Measurements from ENCODE around the gene GJD3. TPM values are rescaled to one million over a fixed set of nuclear protein-coding genes. Genes with fewer than 3 reads are reported as not detected.
A peak's percentile ranks its signal among the peaks of the same experiment; 100 is the strongest.

Gene GJD3
- total RNA-seq, 1 donor from 2014 or later: 0.36 TPM

DNA sequence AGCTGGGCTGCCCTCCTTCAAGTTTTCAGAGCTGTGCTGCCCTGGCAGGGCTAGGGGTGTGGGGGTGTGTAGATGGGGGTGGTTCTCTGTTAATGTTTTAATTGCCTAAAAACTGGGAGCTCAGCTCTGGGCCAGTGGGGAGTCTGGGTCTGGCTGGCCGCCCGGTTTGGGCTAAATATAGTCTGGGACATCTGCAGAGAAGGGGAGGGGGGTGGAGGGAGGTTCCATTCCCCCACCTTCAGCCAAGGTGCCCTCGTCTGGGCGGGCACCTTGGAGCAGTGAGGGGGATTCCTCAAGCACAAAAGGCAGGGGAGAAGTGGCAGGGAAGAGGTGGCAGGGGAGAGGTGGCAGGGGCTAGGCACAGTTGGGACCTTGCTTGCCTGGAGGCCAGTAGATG is 42.6 kb downstream of the GJD3 start:
- H3K27ac Mint-ChIP-seq: no peak overlapping the region
- H3K4me3 Mint-ChIP-seq: peak overlapping the region; percentile 22
- TF ChIP-seq, protein P1, sequence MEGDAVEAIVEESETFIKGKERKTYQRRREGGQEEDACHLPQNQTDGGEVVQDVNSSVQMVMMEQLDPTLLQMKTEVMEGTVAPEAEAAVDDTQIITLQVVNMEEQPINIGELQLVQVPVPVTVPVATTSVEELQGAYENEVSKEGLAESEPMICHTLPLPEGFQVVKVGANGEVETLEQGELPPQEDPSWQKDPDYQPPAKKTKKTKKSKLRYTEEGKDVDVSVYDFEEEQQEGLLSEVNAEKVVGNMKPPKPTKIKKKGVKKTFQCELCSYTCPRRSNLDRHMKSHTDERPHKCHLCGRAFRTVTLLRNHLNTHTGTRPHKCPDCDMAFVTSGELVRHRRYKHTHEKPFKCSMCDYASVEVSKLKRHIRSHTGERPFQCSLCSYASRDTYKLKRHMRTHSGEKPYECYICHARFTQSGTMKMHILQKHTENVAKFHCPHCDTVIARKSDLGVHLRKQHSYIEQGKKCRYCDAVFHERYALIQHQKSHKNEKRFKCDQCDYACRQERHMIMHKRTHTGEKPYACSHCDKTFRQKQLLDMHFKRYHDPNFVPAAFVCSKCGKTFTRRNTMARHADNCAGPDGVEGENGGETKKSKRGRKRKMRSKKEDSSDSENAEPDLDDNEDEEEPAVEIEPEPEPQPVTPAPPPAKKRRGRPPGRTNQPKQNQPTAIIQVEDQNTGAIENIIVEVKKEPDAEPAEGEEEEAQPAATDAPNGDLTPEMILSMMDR (conservative IDR thresholded peaks at IDR 0.05): no peak
- H3K36me3 Mint-ChIP-seq: no peaks in the 10 kb centered on the region
- DNase-seq (ENCODE audit: extremely low spot score, unreplicated experiment): no peak
- no peaks in the 10 kb centered on the region for H3K27me3 Mint-ChIP-seq
- no peaks in the 10 kb centered on the region for H3K9me3 Mint-ChIP-seq
- peaks cover 61% of the 10 kb centered on the region for H3K4me1 Mint-ChIP-seq (ENCODE audit: unreplicated experiment)

DNA sequence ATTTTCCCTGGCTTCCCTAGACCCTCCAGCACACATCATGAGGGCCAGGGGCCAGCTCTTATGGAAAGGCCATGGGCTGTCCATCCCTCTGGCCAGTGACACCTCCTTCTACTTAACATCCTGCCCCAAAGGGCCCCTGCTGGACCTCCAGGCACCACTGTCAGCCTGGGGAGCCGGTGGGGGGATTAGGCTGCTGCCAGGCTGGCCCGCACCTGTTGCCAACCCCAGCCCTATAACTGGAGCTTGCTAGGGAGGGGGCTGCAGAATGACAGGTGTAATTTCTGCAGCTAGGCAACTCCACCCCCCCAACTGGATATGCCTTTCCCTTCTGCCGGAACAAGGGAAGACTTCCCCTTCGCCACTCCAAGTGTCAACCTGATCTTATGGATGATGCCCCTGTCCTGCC is 43.0 kb downstream of the GJD3 start:
- Mint-ChIP-seq H3K9me3 (no peaks in the 10 kb centered on the region), H3K4me3 (no peak overlapping the region), H3K27me3 (no peaks in the 10 kb centered on the region), H3K36me3 (no peaks in the 10 kb centered on the region), H3K27ac (no peak overlapping the region), H3K4me1 (ENCODE audit: unreplicated experiment) (peaks cover 61% of the 10 kb centered on the region)
- TF ChIP-seq, protein P1 (conservative IDR thresholded peaks at IDR 0.05): no peak
- DNase-seq (ENCODE audit: extremely low spot score, unreplicated experiment): no peak

DNA sequence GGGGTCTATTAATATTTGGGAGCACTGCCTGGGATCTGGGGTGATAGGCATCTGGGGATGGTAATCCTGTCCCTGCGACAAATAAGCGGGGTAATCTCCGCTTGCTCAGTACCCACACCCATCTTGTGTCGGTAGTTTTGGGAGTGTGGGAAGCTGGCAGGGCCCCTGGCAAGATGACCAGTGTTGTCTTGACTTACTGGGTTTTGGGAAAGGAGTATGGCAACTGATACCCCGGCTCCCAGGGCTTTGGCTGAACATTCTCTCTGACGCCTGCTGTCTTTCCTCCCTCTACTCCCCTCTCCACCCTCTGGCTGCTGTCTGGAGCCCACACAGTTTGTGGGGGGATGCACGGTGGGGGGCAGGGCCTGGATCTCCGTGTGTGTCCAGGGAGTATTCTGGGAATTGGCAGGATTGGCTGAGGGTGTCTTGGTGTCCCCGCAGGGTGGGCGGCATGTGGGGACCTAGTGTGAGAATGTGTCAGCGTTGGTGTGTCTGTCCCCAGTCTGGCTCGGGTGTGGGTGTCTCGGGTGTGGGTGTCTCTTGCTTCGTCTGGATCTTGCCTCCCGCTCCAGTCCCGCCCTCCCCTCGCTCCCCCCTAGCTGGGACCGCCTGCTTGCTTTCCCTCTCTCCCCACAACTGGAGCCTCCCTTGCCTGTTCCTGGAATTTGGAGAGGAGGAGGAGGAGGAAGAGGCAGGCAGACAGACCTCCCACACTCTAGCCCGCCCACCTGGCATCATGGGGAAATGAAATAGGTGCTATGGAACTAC is 43.6 kb downstream of the GJD3 start:
- TF ChIP-seq, protein P1 (conservative IDR thresholded peaks at IDR 0.05): no peak
- Mint-ChIP-seq H3K9me3 (no peaks in the 10 kb centered on the region), H3K27ac (no peak overlapping the region), H3K4me3 (peak overlapping the region; percentile 90), H3K27me3 (no peaks in the 10 kb centered on the region), H3K4me1 (ENCODE audit: unreplicated experiment) (peaks cover 63% of the 10 kb centered on the region), H3K36me3 (no peaks in the 10 kb centered on the region)
- DNase-seq (ENCODE audit: extremely low spot score, unreplicated experiment): no peak

DNA sequence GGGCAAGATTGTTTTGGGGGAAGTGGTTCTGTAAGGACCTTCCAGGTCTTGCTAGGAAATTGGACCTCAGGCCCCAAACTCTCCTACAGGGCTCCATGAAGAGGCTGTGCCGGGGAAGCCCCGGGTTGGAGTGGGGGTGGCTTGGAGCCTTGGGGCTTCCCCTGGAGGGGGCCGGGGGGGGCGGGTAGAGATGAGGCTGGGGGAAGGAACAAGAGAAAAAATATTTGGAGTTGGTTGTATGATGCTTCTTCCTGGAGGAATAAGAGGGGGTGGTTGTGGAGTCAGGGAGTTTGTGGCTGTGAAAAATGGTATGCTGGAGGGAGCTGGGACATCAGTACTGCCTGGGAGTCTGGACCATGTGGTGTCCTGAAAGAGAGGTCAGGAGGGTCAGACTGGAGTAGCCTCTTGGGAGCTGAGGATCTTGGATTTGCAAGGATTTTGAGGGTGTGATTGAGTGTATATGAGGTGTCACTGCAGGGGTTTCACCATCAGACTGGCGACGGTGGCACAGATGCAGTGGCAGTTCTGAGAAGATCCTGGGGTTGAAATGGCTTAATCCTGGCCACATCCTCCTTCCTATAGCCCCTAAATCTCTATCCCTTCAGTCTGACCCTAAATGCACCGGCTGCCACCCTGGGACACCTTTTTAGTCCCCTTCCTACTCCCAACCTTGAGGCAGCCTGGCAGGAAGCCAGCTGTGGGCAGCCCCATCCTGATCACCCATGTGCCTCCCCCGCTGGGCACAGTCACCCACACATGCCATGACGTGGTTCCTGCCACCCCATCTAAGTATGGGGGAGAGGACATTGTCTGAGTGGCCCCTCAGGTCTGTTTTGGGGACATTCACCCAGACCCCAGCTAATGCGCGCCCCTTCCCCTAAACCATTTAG is 44.6 kb downstream of the GJD3 start:
- Mint-ChIP-seq H3K9me3 (no peaks in the 10 kb centered on the region), H3K4me1 (ENCODE audit: unreplicated experiment) (peaks cover 69% of the 10 kb centered on the region), H3K36me3 (no peaks in the 10 kb centered on the region), H3K4me3 (peak overlapping the region; percentile 90), H3K27me3 (no peaks in the 10 kb centered on the region), H3K27ac (no peak overlapping the region)
- TF ChIP-seq, protein P1 (conservative IDR thresholded peaks at IDR 0.05): no peak
- DNase-seq (ENCODE audit: extremely low spot score, unreplicated experiment): no peak

DNA sequence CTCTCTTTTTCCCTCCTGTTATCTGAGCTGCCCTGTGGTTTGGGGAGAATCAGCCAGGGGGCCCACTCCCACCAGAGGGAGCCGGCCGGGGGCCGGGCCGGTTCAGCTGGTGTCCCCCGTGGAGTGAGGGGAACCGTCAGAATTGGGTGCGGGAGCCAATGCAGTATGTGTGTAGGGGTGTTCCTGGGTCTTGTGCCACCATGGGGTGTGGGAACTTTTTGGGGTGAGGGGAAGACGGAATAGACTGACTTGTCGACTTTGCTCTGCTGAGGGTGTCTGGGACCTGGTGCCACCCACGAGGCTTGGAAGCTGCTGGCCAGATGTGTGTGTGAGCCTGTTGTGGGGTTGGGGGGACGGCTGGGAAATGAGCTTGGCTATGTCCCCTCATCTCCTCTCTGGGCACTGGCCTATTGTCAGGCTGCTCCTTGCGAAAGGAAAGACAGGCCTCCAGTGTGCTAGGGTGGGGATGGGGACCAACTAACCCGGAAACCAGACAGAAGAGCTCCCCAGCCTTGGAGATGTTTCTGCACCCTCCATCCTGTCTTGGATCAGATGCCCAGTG is 45.6 kb downstream of the GJD3 start:
- peak overlapping the region; percentile 90 for H3K4me3 Mint-ChIP-seq
- H3K4me1 Mint-ChIP-seq (ENCODE audit: unreplicated experiment): peaks cover 74% of the 10 kb centered on the region
- no peaks in the 10 kb centered on the region for H3K27me3 Mint-ChIP-seq
- H3K36me3 Mint-ChIP-seq: no peaks in the 10 kb centered on the region
- TF ChIP-seq, protein P1 (conservative IDR thresholded peaks at IDR 0.05): peak; percentile 23
- peak overlapping the region; percentile 42 for H3K27ac Mint-ChIP-seq
- no peaks in the 10 kb centered on the region for H3K9me3 Mint-ChIP-seq
- DNase-seq (ENCODE audit: extremely low spot score, unreplicated experiment): no peak
